Body of pancreas (tissue), 4 donors: ENCODE results near the gene ABCC4. TPM values are rescaled to one million over a fixed set of nuclear protein-coding genes. Genes with fewer than 3 reads are reported as not detected.

ENCODE experiments used
- ATAC-seq: fragments of 150-250 bp; one replicate; pipeline ENCODE4 v1.9.1; 2016
- DNase-seq, 4 donors: peaks; one replicate each; pipeline ENCODE4 v3.0.0-alpha.2; 2019
- H3K27ac ChIP-seq, 4 donors: fragments of 200-600 bp; sonication (generic); 1 replicate in 3 of 4; 2 replicates in 1 of 4; pipeline versions ENCODE4 v1.5.1 to v1.6.1; 2016 to 2019; ENCODE audit warnings: mild to moderate bottlenecking in 1 of 4, mixed read lengths in 1 of 4, moderate library complexity in 1 of 4
- H3K27me3 ChIP-seq, 2 donors: fragments of 200-600 bp; sonication (generic); one replicate each; pipeline ENCODE4 v1.6.0; 2016; ENCODE audit warnings: mild to moderate bottlenecking in 1 of 2
- H3K36me3 ChIP-seq, 2 donors: fragments of 200-600 bp; sonication (generic); replicated peaks in 1 of 2; 2 replicates each; pipeline ENCODE4 v1.5.1; 2016; ENCODE audit warnings: low read depth in 2 of 2; ENCODE audit not compliant: insufficient read depth in 1 of 2
- H3K4me1 ChIP-seq: fragments of 200-600 bp; sonication (generic); one replicate; pipeline ENCODE4 v1.6.0; 2016
- H3K4me3 ChIP-seq, 2 donors: fragments of 200-600 bp; sonication (generic); 1 replicate in 1 of 2; 2 replicates in 1 of 2; pipeline ENCODE4 v1.5.1; 2016 to 2019
- H3K9me3 ChIP-seq, 3 donors: fragments of 200-600 bp; sonication (generic); 1 replicate in 2 of 3; 2 replicates in 1 of 3; pipeline ENCODE4 v1.5.1; 2016
- POLR2A ChIP-seq, 3 donors: fragments of 450-650 bp; IDR thresholded peaks; one replicate each; pipeline ENCODE4 v1.6.1; 2016; ENCODE audit warnings: antibody characterized with exemption in 3 of 3, mild to moderate bottlenecking in 2 of 3
- WGBS, 2 donors: methylation state at CpG; one replicate each; pipeline ENCODE4 v1.1.5; 2017; 5-methylcytosine and 5-hydroxymethylcytosine counted together
- intact Hi-C: fragments of 100-400 bp; cut with DNase I; formaldehyde crosslinking; loops from one replicate; pipeline ENCODE4 v1.15.1; 2023
- total RNA-seq, 2 donors: library from RNA; depleted of rRNA; stranded (reverse); fragments of >200 nt; gene quantifications; one replicate each; pipeline ENCODE4 v1.1.0, GENCODE V29; 2016
- TF ChIP-seq, protein P1 (sequence below), 7 experiments: fragments of 450-650 bp in 4 of 7; fragments of 200-600 bp in 3 of 7; sonication (generic) in 3 of 7; IDR thresholded peaks; one replicate each; pipeline ENCODE4 v1.5.1; 2016 to 2019; ENCODE audit warnings: antibody characterized with exemption in 7 of 7

The ABCC4 gene
- total RNA-seq, 2 donors from 2014 or later, result 5.4 to 6.6 TPM

DNA sequence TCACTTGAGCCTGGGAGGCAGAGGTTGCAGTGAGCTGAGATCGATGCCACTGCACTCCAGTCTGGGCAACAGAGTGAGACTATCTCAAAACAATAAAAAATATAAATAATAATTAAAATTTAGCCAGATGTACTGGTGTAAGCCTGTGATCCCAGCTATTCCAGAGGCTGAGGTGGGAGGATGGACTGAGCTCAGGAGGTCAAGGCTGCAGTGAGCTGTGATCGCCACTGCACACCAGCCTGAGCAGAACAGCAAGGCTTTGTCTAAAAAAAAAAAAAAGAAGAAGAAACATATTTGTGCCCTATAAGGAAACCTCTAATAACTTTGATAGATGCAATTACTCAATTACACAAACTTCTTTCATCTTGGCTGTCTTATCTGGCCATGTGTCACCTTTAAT is 52.3 kb downstream of the ABCC4 start:
- DNase-seq, result no peak
- WGBS, 2 donors, result 88 to 92% methylated on average over 2 of the region's 2 CpGs
- H3K4me3 ChIP-seq, result no peak overlapping the region
- no peak overlapping the region for H3K27ac ChIP-seq
- H3K27me3 ChIP-seq, result no peaks in the 10 kb centered on the region
- H3K36me3 ChIP-seq, result no peaks in the 10 kb centered on the region
- H3K9me3 ChIP-seq, result no peaks in the 10 kb centered on the region
- TF ChIP-seq, protein P1, sequence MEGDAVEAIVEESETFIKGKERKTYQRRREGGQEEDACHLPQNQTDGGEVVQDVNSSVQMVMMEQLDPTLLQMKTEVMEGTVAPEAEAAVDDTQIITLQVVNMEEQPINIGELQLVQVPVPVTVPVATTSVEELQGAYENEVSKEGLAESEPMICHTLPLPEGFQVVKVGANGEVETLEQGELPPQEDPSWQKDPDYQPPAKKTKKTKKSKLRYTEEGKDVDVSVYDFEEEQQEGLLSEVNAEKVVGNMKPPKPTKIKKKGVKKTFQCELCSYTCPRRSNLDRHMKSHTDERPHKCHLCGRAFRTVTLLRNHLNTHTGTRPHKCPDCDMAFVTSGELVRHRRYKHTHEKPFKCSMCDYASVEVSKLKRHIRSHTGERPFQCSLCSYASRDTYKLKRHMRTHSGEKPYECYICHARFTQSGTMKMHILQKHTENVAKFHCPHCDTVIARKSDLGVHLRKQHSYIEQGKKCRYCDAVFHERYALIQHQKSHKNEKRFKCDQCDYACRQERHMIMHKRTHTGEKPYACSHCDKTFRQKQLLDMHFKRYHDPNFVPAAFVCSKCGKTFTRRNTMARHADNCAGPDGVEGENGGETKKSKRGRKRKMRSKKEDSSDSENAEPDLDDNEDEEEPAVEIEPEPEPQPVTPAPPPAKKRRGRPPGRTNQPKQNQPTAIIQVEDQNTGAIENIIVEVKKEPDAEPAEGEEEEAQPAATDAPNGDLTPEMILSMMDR (IDR thresholded peaks at IDR 0.05), result no peak
- TF ChIP-seq POLR2A (IDR thresholded peaks at IDR 0.05), result no peak
- H3K4me1 ChIP-seq, result peaks cover 9% of the 10 kb centered on the region
- intact Hi-C loops, result no loop called here
- ATAC-seq, result no peak

DNA sequence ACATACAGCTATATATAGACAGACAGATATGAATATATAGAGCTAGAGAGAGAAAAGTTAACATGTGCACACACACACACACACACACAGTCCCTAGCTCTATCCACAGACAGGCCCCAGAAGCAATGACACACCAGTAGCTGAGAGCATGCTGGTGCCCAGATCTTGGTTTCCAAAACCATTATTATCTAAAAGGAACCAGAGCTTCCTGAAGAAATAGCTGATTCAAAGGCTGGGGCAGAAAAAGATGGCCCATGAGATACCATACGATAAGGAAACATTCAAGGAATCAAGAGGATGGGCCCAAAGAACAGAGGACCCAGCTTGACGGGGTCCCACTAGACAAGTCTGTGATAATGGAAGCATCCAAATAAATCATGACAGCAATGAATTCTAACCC is 53.4 kb downstream of the ABCC4 start:
- DNase-seq (no peak), ATAC-seq (no peak)
- Histone ChIP-seq H3K4me3 (no peak overlapping the region), H3K27me3 (no peaks in the 10 kb centered on the region), H3K36me3 (no peaks in the 10 kb centered on the region), H3K4me1 (peaks cover 9% of the 10 kb centered on the region), H3K27ac (no peak overlapping the region), H3K9me3 (no peaks in the 10 kb centered on the region)
- WGBS, 2 donors, result 83 to 87% methylated on average over 2 of the region's 2 CpGs
- TF ChIP-seq, protein P1 (IDR thresholded peaks at IDR 0.05), result no peak
- no peak for TF ChIP-seq POLR2A (IDR thresholded peaks at IDR 0.05)
- intact Hi-C loops, result no loop called here

DNA sequence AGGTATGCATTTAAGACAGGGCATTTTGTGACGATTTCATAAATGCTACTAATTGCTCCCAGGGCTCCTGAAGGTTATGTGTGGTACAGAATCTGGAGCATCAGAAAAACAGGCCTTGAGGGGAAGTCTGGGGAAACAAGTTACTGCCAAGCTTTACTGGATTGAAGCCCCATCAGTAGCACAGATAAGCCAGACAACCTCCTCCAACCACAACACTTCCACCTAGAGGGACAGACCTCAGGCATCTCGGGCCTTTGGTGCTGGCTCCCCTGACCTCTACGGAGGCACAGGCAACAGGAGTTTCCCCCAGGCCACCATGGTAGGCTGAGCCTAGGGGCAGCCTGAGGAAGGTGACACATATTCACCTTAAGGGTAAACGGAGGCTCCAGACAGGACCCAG is 54.1 kb downstream of the ABCC4 start:
- Histone ChIP-seq H3K4me3 (no peak overlapping the region), H3K9me3 (no peaks in the 10 kb centered on the region), H3K4me1 (peaks cover 9% of the 10 kb centered on the region), H3K27me3 (no peaks in the 10 kb centered on the region), H3K36me3 (no peaks in the 10 kb centered on the region), H3K27ac (no peak overlapping the region)
- ATAC-seq (no peak), DNase-seq (no peak)
- TF ChIP-seq, protein P1 (IDR thresholded peaks at IDR 0.05), result no peak
- TF ChIP-seq POLR2A (IDR thresholded peaks at IDR 0.05), result no peak
- intact Hi-C loops, result no loop called here
- WGBS, 2 donors, result 81 to 90% methylated on average over 2 to 4 of the region's 4 CpGs

DNA sequence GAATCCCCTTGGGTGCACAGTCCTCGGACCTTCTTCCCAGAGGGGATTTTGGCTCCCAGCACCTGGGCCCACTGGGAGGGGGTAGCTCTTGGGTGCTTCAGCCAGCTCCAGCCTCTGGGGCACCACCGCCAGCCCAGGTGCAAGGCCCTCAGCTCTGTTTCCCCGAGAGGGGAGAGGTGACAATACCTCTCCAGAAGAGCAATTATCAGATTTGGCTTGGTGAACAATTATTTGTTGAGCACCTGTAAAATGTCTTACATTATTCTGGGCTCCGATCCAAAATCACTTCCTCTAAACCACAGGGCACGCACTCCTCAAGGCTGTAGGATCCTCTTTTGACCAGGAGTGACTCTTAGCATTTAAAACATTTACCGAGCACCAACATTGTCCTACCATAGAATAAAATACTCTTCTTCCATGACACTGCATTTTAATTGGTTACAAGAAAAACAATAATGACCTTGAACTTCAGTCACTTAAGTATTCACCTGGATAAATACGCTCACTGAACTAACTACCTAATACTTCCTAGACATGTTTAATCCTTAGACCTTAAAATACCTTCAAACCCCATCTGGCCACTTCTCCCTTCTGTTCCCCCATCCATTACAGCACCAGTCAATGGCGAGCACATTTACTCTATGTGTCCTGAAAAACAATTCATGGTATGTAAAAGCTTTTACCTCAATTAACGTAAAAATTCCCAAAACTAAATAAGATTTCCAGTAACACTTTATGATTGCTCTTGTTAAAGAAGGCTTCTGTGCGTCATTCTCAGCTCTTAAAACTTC is 54.8 kb downstream of the ABCC4 start:
- peak; percentile 35 for ATAC-seq
- Histone ChIP-seq H3K4me3 (no peak overlapping the region), H3K27ac (no peak overlapping the region), H3K4me1 (peaks cover 9% of the 10 kb centered on the region), H3K36me3 (no peaks in the 10 kb centered on the region), H3K9me3 (no peaks in the 10 kb centered on the region), H3K27me3 (no peaks in the 10 kb centered on the region)
- no peak for TF ChIP-seq POLR2A (IDR thresholded peaks at IDR 0.05)
- TF ChIP-seq, protein P1 (IDR thresholded peaks at IDR 0.05), result no peak
- DNase-seq, result peak in 1 of 4 donors; percentile 19
- 57 to 60% methylated on average over 9 to 10 of the region's 10 CpGs for WGBS, 2 donors
- intact Hi-C loops, result no loop called here

DNA sequence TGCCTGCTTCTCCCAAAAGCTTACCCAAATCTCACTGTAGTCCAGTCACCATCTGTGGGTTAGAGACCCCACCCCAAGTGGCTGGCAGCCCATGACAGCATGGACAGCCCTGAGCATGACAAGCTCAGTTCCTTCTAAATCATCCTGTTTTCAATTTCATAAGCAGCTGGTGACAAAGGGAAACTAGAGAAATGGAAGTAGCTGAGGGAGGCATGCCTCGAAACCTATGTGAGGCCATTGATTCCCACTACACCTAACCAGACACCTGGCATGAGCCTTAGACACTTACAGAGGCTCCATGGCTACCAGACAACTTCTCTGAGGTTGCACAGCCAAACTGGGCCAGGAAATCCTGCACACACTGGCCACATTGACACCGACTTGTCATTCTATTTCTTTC is 56.2 kb downstream of the ABCC4 start:
- no peak for TF ChIP-seq POLR2A (IDR thresholded peaks at IDR 0.05)
- TF ChIP-seq, protein P1 (IDR thresholded peaks at IDR 0.05), result no peak
- intact Hi-C loops, result no loop called here
- Histone ChIP-seq H3K9me3 (no peaks in the 10 kb centered on the region), H3K27ac (no peak overlapping the region), H3K4me3 (no peak overlapping the region), H3K4me1 (peaks cover 9% of the 10 kb centered on the region), H3K27me3 (no peaks in the 10 kb centered on the region), H3K36me3 (no peaks in the 10 kb centered on the region)
- WGBS, 2 donors, result 87 to 100% methylated on average over 2 of the region's 2 CpGs
- DNase-seq, result no peak
- ATAC-seq, result no peak
